AG09309 (cell line): Measurements from ENCODE around the gene C18orf63.

ENCODE experiments used
- DNase-seq: peaks from one replicate; pipeline ENCODE4 v3.0.0-alpha.2; 2010; ENCODE audit warnings: low read depth
- H3K4me3 ChIP-seq: 2 replicates; pipeline ENCODE4 v1.5.1; 2011; ENCODE audit warnings: mild to moderate bottlenecking, low read depth, low read length, moderate library complexity; ENCODE audit not compliant: control insufficient read depth
- CTCF ChIP-seq: IDR thresholded peaks from 2 replicates; pipeline ENCODE4 v1.5.1; 2011; ENCODE audit warnings: mild to moderate bottlenecking, low read depth, low read length, inconsistent platforms; ENCODE audit not compliant: insufficient read depth, control insufficient read depth; ENCODE audit errors: missing control alignments

C18orf63 gene

GRCh38 chr18:74378179-74378682 lies 62.6 kb downstream of the C18orf63 start:
- DNase-seq: no peak
- H3K4me3 ChIP-seq: no peak overlapping the region
- no peak for TF ChIP-seq CTCF

- DNase-seq: no peak
- no peak for TF ChIP-seq CTCF
- H3K4me3 ChIP-seq: no peak overlapping the region
These were observed 65.3 kb downstream of the C18orf63 start for GRCh38 chr18:74380916-74381315.

DNA sequence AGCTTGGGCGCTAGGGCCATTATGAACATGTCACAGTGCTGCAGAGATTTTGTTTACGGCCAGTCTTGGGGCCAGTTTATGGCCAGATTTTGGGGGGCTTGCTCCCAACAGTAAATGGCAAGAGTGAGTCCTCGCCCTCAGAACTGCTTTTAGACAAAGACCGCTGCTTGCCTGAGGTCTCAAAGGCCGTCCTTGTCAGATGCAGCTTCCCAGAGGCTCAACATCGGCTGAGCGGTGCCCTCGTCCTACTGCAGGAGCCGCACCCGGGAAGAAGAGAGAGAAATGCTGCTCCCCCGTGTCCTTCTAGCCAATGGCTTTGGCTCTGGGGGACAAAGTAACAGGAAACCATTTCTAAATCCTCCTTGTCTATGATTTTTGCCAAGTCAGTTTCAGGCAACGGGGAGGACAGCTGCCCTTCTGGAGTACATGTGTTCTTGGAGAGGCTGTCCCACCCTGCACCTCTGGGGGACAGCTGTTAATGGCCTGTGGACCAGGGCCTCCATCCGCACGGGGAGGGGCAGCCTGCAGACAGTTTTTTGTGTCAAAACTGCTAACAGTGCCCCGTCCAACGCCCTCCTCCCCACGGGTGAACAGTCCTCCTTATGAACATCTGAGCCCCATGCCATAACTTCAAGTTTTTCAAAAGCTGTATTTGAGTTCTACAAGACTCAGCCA lies 66.1 kb downstream of the C18orf63 start:
- H3K4me3 ChIP-seq: no peak overlapping the region
- DNase-seq: no peak
- TF ChIP-seq CTCF: no peak

DNA sequence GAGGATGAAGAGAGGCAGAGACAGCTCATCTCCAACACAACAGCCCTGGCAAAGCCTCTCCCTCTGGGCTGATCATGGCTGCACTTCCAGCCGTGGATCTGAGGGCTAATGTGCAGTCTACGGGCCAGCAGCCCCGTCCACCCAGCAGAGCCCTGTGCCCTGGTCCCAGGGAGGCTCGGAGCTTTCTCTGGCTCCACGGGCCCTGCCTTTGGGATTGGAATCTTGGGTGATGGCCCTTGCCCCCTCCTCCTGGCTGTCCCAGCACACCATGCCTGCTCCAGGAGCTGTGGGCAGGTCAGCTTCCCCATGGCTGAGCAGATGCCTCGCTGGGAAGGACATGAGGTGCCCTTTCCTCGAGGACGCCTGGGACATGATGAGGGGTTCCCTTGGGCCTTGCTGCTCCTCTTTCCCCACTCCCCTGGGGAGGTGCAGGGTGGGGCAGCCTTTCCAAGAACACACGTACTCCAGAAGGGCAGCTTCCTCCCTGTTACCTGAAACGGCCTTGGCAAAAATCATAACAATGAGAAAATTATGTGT lies 66.9 kb downstream of the C18orf63 start:
- no peak for DNase-seq
- H3K4me3 ChIP-seq: no peak overlapping the region
- TF ChIP-seq CTCF: no peak

GRCh38 chr18:74387383-74387782 lies 71.7 kb downstream of the C18orf63 start:
- no peak for DNase-seq
- H3K4me3 ChIP-seq: no peak overlapping the region
- no peak for TF ChIP-seq CTCF

- H3K4me3 ChIP-seq: no peak overlapping the region
- no peak for DNase-seq
- TF ChIP-seq CTCF: no peak
These were observed 72.6 kb downstream of the C18orf63 start for GRCh38 chr18:74388227-74388626.
